HepG2 (cell line): ENCODE results near the gene MUC21. TPM values are rescaled to one million over a fixed set of nuclear protein-coding genes. Genes with fewer than 3 reads are reported as not detected.

Experiments
- ATAC-seq: fragments of 200-7000 bp; cut with Tn5 transposase; 3 replicates; pipeline ENCODE4 v1.9.1; 2020; ENCODE audit warnings: mild to moderate bottlenecking, moderate library complexity
- BruUV-seq: library from RNA; stranded (reverse); fragments of 400-500 nt; replicated peaks from 2 replicates; lab custom pipeline; 2021; lab: Mats Ljungman, UMichigan
- CTCF ChIA-PET: fragments of 300-600 bp; formaldehyde crosslinking; extraction: SDS; loops from one replicate; lab custom pipeline; 2021; ENCODE audit warnings: low total read pairs, inconsistent platforms, low intra/inter-chr PET ratio; lab: Yijun Ruan, JAX
- POLR2A ChIA-PET: fragments of 350-600 bp; sonication (Branson Sonifier 250); formaldehyde crosslinking; loops from one replicate; lab custom pipeline; 2020; ENCODE audit warnings: antibody characterized with exemption, inconsistent platforms; lab: Yijun Ruan, JAX
- DNase-seq: peaks from one replicate; pipeline ENCODE4 v3.0.0-alpha.2; 2015; ENCODE audit warnings: low spot score
- FAIRE-seq: peaks from 3 replicates; lab custom pipeline; 2011; peaks lifted over from hg19 to GRCh38; lab: Jason Lieb, UNC
- H2AFZ ChIP-seq: one replicate; pipeline ENCODE4 v1.6.1; 2011; ENCODE audit warnings: low read length, inconsistent platforms
- H3K27ac ChIP-seq: fragments of 300-600 bp; 3 replicates; pipeline ENCODE4 v1.8.0; 2011; ENCODE audit warnings: mixed run types, mild to moderate bottlenecking, mixed read lengths, low read length, inconsistent platforms; ENCODE audit not compliant: insufficient read depth; ENCODE audit errors: extremely low read length
- H3K27me3 ChIP-seq, 2 experiments: fragments of 200-600 bp in 1 of 2; 2 replicates in 1 of 2; 3 replicates in 1 of 2; pipeline versions ENCODE4 v1.6.0 to v1.8.0; 2011; ENCODE audit warnings: low read length in 2 of 2, mild to moderate bottlenecking in 2 of 2, moderate library complexity in 2 of 2, inconsistent platforms in 1 of 2; ENCODE audit not compliant: insufficient read depth in 2 of 2, control insufficient read depth in 1 of 2
- H3K36me3 ChIP-seq, 2 experiments: fragments of 200-600 bp in 1 of 2; replicated peaks in 1 of 2; 2 replicates in 1 of 2; 3 replicates in 1 of 2; pipeline versions ENCODE4 v1.5.1 to v1.8.0; 2011; ENCODE audit warnings: low read length in 2 of 2, inconsistent platforms in 1 of 2; ENCODE audit not compliant: insufficient read depth in 2 of 2, control insufficient read depth in 1 of 2
- H3K4me1 ChIP-seq: 2 replicates; pipeline ENCODE4 v1.5.1; 2012; ENCODE audit warnings: low read length, inconsistent platforms; ENCODE audit not compliant: insufficient read depth
- H3K4me2 ChIP-seq: 2 replicates; pipeline ENCODE4 v1.6.0; 2011; ENCODE audit warnings: low read depth, low read length, inconsistent platforms
- H3K4me3 ChIP-seq, 3 experiments: fragments of 200-600 bp in 1 of 3; sonication (generic), shearing (Covaris generic) in 1 of 3; replicated peaks in 1 of 3; 2 replicates each; pipeline ENCODE4 v1.5.1; 2011 to 2016; ENCODE audit warnings: low read length in 3 of 3, inconsistent platforms in 2 of 3, low read depth in 2 of 3, mild to moderate bottlenecking in 2 of 3, control low read depth in 1 of 3, mixed read lengths in 1 of 3; ENCODE audit not compliant: insufficient read depth in 1 of 3
- H3K79me2 ChIP-seq: one replicate; pipeline ENCODE4 v1.6.1; 2011; ENCODE audit warnings: low read length, inconsistent platforms; ENCODE audit not compliant: insufficient read depth
- H3K9ac ChIP-seq: 2 replicates; pipeline ENCODE4 v1.6.0; 2011; ENCODE audit warnings: mild to moderate bottlenecking, low read depth, low read length, inconsistent platforms; ENCODE audit not compliant: insufficient read depth
- H3K9me3 ChIP-seq: 2 replicates; pipeline ENCODE4 v1.5.1; 2012; ENCODE audit warnings: mild to moderate bottlenecking, low read length
- H4K20me1 ChIP-seq: 2 replicates; pipeline ENCODE4 v1.6.0; 2011; ENCODE audit warnings: inconsistent platforms, mild to moderate bottlenecking, low read length, moderate library complexity; ENCODE audit not compliant: insufficient read depth
- CREM ChIP-seq, 2 experiments: sonication (generic) in 1 of 2; formaldehyde crosslinking in 1 of 2; IDR thresholded peaks; 2 replicates each; pipeline versions ENCODE4 v1.4.0 to v1.6.1; 2016 to 2020; ENCODE audit warnings: antibody characterized with exemption in 1 of 2, mild to moderate bottlenecking in 1 of 2, missing genetic modification reagents in 1 of 2
- ELF1 ChIP-seq: sonication (generic); formaldehyde crosslinking; IDR thresholded peaks from 2 replicates; pipeline ENCODE4 v1.4.0; 2020; ENCODE audit warnings: missing genetic modification reagents
- HDAC1 ChIP-seq: sonication (generic); formaldehyde crosslinking; IDR thresholded peaks from 2 replicates; pipeline ENCODE4 v1.5.1; 2020; ENCODE audit warnings: mild to moderate bottlenecking, missing genetic modification reagents
- MED13 ChIP-seq: sonication (generic); formaldehyde crosslinking; IDR thresholded peaks from 2 replicates; pipeline ENCODE4 v1.5.0; 2020; ENCODE audit warnings: missing genetic modification reagents
- NFYB ChIP-seq: sonication (generic); formaldehyde crosslinking; IDR thresholded peaks from 2 replicates; pipeline ENCODE4 v1.4.0; 2020; ENCODE audit warnings: missing genetic modification reagents
- PHF21A ChIP-seq: sonication (generic); formaldehyde crosslinking; IDR thresholded peaks from 2 replicates; pipeline ENCODE4 v1.5.0; 2020; ENCODE audit warnings: mild to moderate bottlenecking, missing genetic modification reagents
- RARG ChIP-seq: sonication (generic); formaldehyde crosslinking; IDR thresholded peaks from 2 replicates; pipeline ENCODE4 v1.4.0; 2020; ENCODE audit warnings: low read depth, mild to moderate bottlenecking, missing genetic modification reagents
- SIX4 ChIP-seq: sonication (generic); formaldehyde crosslinking; IDR thresholded peaks from 2 replicates; pipeline ENCODE4 v1.4.0; 2020; ENCODE audit warnings: missing genetic modification reagents
- SP1 ChIP-seq, 2 experiments: fragments of 450-650 bp in 1 of 2; sonication (generic) in 1 of 2; formaldehyde crosslinking in 1 of 2; IDR thresholded peaks; 2 replicates each; pipeline versions ENCODE4 v1.4.0 to v1.6.1; 2016 to 2020; ENCODE audit warnings: missing genetic modification reagents in 1 of 2
- SP4 ChIP-seq: sonication (generic); formaldehyde crosslinking; IDR thresholded peaks from 2 replicates; pipeline ENCODE4 v1.8.1; 2023; ENCODE audit warnings: mild to moderate bottlenecking, missing genetic modification reagents
- SSRP1 ChIP-seq: IDR thresholded peaks from 2 replicates; pipeline ENCODE4 v1.6.1; 2016; ENCODE audit warnings: control low read depth
- ZNF572 ChIP-seq: sonication (generic); formaldehyde crosslinking; IDR thresholded peaks from 2 replicates; pipeline ENCODE4 v1.5.1; 2020; ENCODE audit warnings: mild to moderate bottlenecking, missing genetic modification reagents
- ZNF775 ChIP-seq: sonication (generic); formaldehyde crosslinking; IDR thresholded peaks from 2 replicates; pipeline ENCODE4 v1.4.0; 2020; ENCODE audit warnings: missing genetic modification reagents, mild to moderate bottlenecking, moderate library complexity, borderline replicate concordance
- WGBS: methylation state at CpG from one replicate; pipeline ENCODE4 v1.1.6; 2017; ENCODE audit warnings: low lambda C conversion rate; 5-methylcytosine and 5-hydroxymethylcytosine counted together
- in situ Hi-C: cut with HindIII; loops from 2 replicates; pipeline ENCODE4 v1.10.0; 2017; ENCODE audit warnings: low pct_unique_long_range_greater_than_20kb; ENCODE audit not compliant: extremely low pct_ligation_motif_present
- intact Hi-C: fragments of 100-400 bp; cut with micrococcal nuclease; formaldehyde crosslinking; loops from one replicate; pipeline ENCODE4 v1.10.0; 2022; ENCODE audit not compliant: unreplicated experiment
- polyA plus RNA-seq, 8 experiments: library from polyadenylated mRNA; depleted of rRNA in 3 of 8; stranded (reverse) in 7 of 8; unstranded in 1 of 8; fragments of >200 nt; fragmentation: Illumina TruSeq in 4 of 8; extraction: Trizol in 4 of 8; gene quantifications; 2 replicates each; pipeline versions ENCODE4 v1.2.1 to v1.2.3, GENCODE V29; 2011 to 2016; ENCODE audit warnings: low read depth in 4 of 8, missing spikeins in 1 of 8, mixed read lengths in 1 of 8; ENCODE audit not compliant: insufficient read depth in 1 of 8
- total RNA-seq, 5 experiments: library from RNA; depleted of rRNA; stranded (reverse); fragments of >200 nt; fragmentation: Illumina TruSeq; extraction: Trizol; gene quantifications; 2 replicates each; pipeline ENCODE4 v1.2.3, GENCODE V29; 2016; ENCODE audit warnings: low read depth in 1 of 5
- TF ChIP-seq, protein P1 (sequence below): IDR thresholded peaks from 2 replicates; pipeline ENCODE4 v1.6.1; 2016; ENCODE audit warnings: low read depth, missing genetic modification reagents, missing compliant biosample characterization
- TF ChIP-seq, protein P2 (sequence below): sonication (generic); formaldehyde crosslinking; IDR thresholded peaks from 2 replicates; pipeline ENCODE4 v1.8.1; 2023; ENCODE audit warnings: missing genetic modification reagents, mild to moderate bottlenecking, borderline replicate concordance
- TF ChIP-seq, protein P3 (sequence below): sonication (generic); formaldehyde crosslinking; IDR thresholded peaks from 2 replicates; pipeline ENCODE4 v1.4.0; 2020; ENCODE audit warnings: missing genetic modification reagents; ENCODE audit errors: not compliant biosample characterization

Gene MUC21
- total and polyA plus RNA-seq, 2 of the 13 experiments (the other 11 are each of a cell fraction or from before 2014, with no cell fraction given) = not detected

- TF ChIP-seq, protein P1, sequence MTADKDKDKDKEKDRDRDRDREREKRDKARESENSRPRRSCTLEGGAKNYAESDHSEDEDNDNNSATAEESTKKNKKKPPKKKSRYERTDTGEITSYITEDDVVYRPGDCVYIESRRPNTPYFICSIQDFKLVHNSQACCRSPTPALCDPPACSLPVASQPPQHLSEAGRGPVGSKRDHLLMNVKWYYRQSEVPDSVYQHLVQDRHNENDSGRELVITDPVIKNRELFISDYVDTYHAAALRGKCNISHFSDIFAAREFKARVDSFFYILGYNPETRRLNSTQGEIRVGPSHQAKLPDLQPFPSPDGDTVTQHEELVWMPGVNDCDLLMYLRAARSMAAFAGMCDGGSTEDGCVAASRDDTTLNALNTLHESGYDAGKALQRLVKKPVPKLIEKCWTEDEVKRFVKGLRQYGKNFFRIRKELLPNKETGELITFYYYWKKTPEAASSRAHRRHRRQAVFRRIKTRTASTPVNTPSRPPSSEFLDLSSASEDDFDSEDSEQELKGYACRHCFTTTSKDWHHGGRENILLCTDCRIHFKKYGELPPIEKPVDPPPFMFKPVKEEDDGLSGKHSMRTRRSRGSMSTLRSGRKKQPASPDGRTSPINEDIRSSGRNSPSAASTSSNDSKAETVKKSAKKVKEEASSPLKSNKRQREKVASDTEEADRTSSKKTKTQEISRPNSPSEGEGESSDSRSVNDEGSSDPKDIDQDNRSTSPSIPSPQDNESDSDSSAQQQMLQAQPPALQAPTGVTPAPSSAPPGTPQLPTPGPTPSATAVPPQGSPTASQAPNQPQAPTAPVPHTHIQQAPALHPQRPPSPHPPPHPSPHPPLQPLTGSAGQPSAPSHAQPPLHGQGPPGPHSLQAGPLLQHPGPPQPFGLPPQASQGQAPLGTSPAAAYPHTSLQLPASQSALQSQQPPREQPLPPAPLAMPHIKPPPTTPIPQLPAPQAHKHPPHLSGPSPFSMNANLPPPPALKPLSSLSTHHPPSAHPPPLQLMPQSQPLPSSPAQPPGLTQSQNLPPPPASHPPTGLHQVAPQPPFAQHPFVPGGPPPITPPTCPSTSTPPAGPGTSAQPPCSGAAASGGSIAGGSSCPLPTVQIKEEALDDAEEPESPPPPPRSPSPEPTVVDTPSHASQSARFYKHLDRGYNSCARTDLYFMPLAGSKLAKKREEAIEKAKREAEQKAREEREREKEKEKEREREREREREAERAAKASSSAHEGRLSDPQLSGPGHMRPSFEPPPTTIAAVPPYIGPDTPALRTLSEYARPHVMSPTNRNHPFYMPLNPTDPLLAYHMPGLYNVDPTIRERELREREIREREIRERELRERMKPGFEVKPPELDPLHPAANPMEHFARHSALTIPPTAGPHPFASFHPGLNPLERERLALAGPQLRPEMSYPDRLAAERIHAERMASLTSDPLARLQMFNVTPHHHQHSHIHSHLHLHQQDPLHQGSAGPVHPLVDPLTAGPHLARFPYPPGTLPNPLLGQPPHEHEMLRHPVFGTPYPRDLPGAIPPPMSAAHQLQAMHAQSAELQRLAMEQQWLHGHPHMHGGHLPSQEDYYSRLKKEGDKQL = no peak
- no peak for TF ChIP-seq RARG
- no peak for TF ChIP-seq MED13
- no peak for TF ChIP-seq SSRP1
- TF ChIP-seq NFYB (CRISPR knock-in tag) = no peak
- no peak for TF ChIP-seq CREM (IDR thresholded peaks at IDR 0.05)
- no peak for TF ChIP-seq CREM (CRISPR knock-in tag; IDR thresholded peaks at IDR 0.05)
Observed at GRCh38 chr6:30974490-30975252, 8.8 kb upstream of the MUC21 start (continued).

DNA sequence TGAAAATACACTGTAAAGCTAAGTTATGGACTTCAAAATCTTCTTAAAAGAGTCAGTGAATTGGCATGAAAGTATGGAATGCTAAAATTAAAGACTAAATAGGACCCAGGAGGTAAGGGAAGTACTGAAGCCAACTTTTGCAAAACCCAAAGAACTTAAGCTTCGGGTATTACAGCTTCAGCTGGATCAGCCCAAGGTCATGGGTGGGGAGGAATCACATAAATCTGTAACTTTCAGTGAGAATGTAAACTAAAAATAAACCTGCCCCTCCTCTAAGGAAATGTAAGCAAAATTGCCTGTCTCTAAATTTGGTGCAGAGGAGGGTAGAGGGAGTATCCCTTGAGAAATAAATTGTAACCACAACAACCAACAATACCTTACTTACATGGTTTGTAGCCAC lies 4.4 kb upstream of the MUC21 start:
- in situ Hi-C loops (no loop called here), intact Hi-C loops (no loop called here)
- Histone ChIP-seq H3K4me2 (no peak overlapping the region), H3K4me1 (peaks cover 7% of the 10 kb centered on the region; the same call in 1 of the 2 replicates), H2AFZ (no peak overlapping the region)
- no TSS peak for BruUV-seq
- POLR2A ChIA-PET = no interaction called here
- 0% methylated on average over 1 of the region's 1 CpG for whole genome bisulfite sequencing
- no peak for FAIRE-seq
- TF ChIP-seq ZNF775 (CRISPR knock-in tag) (no peak), PHF21A (CRISPR knock-in tag) (no peak), SP4 (CRISPR knock-in tag) (no peak), SP1 (IDR thresholded peaks at IDR 0.05) (no peak), SP1 (CRISPR knock-in tag; IDR thresholded peaks at IDR 0.05) (no peak), SIX4 (CRISPR knock-in tag) (no peak), HDAC1 (CRISPR knock-in tag) (no peak), ZNF572 (CRISPR knock-in tag) (no peak), ELF1 (CRISPR knock-in tag) (no peak)
- TF ChIP-seq, protein P2, sequence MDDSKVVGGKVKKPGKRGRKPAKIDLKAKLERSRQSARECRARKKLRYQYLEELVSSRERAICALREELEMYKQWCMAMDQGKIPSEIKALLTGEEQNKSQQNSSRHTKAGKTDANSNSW (CRISPR knock-in tag) = no peak
- TF ChIP-seq, protein P3, sequence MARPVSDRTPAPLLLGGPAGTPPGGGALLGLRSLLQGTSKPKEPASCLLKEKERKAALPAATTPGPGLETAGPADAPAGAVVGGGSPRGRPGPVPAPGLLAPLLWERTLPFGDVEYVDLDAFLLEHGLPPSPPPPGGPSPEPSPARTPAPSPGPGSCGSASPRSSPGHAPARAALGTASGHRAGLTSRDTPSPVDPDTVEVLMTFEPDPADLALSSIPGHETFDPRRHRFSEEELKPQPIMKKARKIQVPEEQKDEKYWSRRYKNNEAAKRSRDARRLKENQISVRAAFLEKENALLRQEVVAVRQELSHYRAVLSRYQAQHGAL (CRISPR knock-in tag) = no peak
- TF ChIP-seq, all 625 proteins: peak for 0
- Histone ChIP-seq H3K27me3 (0 out of 5 replicates have a peak, but pooled peaks cover 0 to 9% of the 10 kb centered on the region in 2 experiments), H3K27ac (no peak overlapping the region), H3K79me2 (no peaks in the 10 kb centered on the region), H3K36me3 (no peaks in the 10 kb centered on the region), H3K4me3 (no peak overlapping the region), H3K9me3 (no peaks in the 10 kb centered on the region), H3K9ac (no peak overlapping the region), H4K20me1 (no peaks in the 10 kb centered on the region)
- CTCF ChIA-PET = no interaction called here
- no peak for ATAC-seq
- DNase-seq = no peak
